Ovary (tissue), 3 donors: ENCODE measurements around the gene GNB2.

Experiments used
- CTCF ChIP-seq, 3 donors: fragments of 450-650 bp in 2 of 3; fragments of 200-600 bp in 1 of 3; IDR thresholded peaks; one replicate each; pipeline versions ENCODE4 v1.5.1 to v1.8.0; 2016 to 2022; ENCODE audit warnings: antibody characterized with exemption in 3 of 3, mild to moderate bottlenecking in 1 of 3
- POLR2A ChIP-seq: fragments of 450-650 bp; IDR thresholded peaks from one replicate; pipeline ENCODE4 v1.6.1; 2017; ENCODE audit warnings: antibody characterized with exemption, mild to moderate bottlenecking, moderate library complexity
- donor health status: DM: no; HTN: no; CAD: no.

GRCh38 chr7:100675105-100675451 is 1.5 kb downstream of the GNB2 start:
- TF ChIP-seq CTCF (IDR thresholded peaks at IDR 0.05) (no peak), POLR2A (no peak)
